ENCODE results near the gene FARP1.

FARP1 gene

GRCh38 chr13:98142380-98143156 is at the start of gene FARP1:
Gene FARP1, plus strand, starts transcription at chr13:98143094. Its CDS starts 70,149 bp downstream, at chr13:98213243.
- H3K4me3 ChIP-seq (replicated peaks; ENCODE audit: low read depth, low read length): peak within 1 kb of the TSS; percentile 68
- TF ChIP-seq CTCF (IDR thresholded peaks at IDR 0.05; ENCODE audit: low read length, missing control alignments): no peak
- peak; percentile 56 for DNase-seq (ENCODE audit: low read depth)

- no peak for DNase-seq (ENCODE audit: low read depth)
- H3K4me3 ChIP-seq (replicated peaks; ENCODE audit: low read depth, low read length): no peak overlapping the region
- TF ChIP-seq CTCF (IDR thresholded peaks at IDR 0.05; ENCODE audit: low read length, missing control alignments): no peak
Observed at GRCh38 chr13:98094678-98095266, 48.1 kb upstream of the FARP1 start.

- no peak for TF ChIP-seq CTCF (IDR thresholded peaks at IDR 0.05; ENCODE audit: low read length, missing control alignments)
- no peak for DNase-seq (ENCODE audit: low read depth)
- H3K4me3 ChIP-seq (replicated peaks; ENCODE audit: low read depth, low read length): no peak overlapping the region
Observed at GRCh38 chr13:98096059-98096458, 46.8 kb upstream of the FARP1 start.

GRCh38 chr13:98097749-98098148 is 45.1 kb upstream of the FARP1 start:
- TF ChIP-seq CTCF (IDR thresholded peaks at IDR 0.05; ENCODE audit: low read length, missing control alignments): no peak
- DNase-seq (ENCODE audit: low read depth): no peak
- no peak overlapping the region for H3K4me3 ChIP-seq (replicated peaks; ENCODE audit: low read depth, low read length)

- DNase-seq (ENCODE audit: low read depth): peak; percentile 13
- no peak overlapping the region for H3K4me3 ChIP-seq (replicated peaks; ENCODE audit: low read depth, low read length)
- TF ChIP-seq CTCF (IDR thresholded peaks at IDR 0.05; ENCODE audit: low read length, missing control alignments): no peak
Observed at GRCh38 chr13:98098516-98098915, 44.4 kb upstream of the FARP1 start.

GRCh38 chr13:98099627-98100026 is 43.3 kb upstream of the FARP1 start:
- DNase-seq (ENCODE audit: low read depth): no peak
- no peak for TF ChIP-seq CTCF (IDR thresholded peaks at IDR 0.05; ENCODE audit: low read length, missing control alignments)
- no peak overlapping the region for H3K4me3 ChIP-seq (replicated peaks; ENCODE audit: low read depth, low read length)
